Coronary artery (tissue), 2 donors: ENCODE results near the gene PFKFB3.

ENCODE experiments used
- DNase-seq: peaks from one replicate; pipeline ENCODE4 v3.0.0-alpha.2; 2017; ENCODE audit warnings: low spot score
- H3K27ac ChIP-seq, 2 donors: fragments of 200-600 bp; sonication (generic); one replicate each; pipeline ENCODE4 v1.5.1; 2016 to 2019
- H3K4me3 ChIP-seq: fragments of 200-600 bp; sonication (generic); 2 replicates; pipeline ENCODE4 v1.5.1; 2016; ENCODE audit warnings: mild to moderate bottlenecking, moderate library complexity
- CTCF ChIP-seq: fragments of 200-600 bp; sonication (generic); IDR thresholded peaks from one replicate; pipeline ENCODE4 v1.5.1; 2019; ENCODE audit warnings: antibody characterized with exemption

The PFKFB3 gene

DNA sequence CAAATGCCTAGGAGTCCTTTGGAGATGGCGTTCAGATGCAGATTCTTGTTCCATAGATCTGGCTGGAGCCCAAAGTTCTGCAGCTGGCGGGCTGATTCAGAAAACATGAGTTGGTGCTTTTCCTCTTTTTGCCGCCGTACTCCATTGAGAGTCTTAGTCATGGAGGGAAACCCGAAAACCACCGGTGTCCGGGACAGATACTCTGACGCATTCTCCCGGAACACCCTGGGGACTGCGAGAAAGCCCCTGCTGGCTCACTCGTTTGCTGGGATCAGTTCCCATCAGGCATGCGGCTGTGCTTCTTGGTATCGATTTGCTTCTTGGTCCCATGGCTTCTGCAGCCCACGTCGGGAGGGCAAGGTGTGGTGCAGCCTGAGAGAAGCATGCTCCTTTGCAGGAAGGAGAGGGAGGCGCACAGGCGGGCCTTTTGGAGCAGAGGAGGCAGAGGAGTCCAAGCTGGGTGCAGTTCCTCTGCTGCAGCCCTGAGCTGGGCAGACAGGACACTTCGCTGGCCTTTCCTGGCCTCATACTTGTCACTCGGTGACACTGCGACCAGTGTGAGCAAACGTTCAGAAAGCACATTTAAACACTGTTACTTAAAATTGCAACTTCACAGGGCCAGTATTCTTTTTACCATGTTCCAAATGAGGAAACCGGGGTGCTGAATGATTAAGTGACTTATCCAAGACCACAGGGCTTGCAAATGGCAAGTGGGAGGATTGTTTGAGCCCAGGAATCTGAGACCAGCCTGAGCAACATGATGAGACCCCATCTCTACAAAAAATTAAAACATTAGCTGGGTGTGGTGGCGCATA is 30.6 kb upstream of the PFKFB3 start:
- TF ChIP-seq CTCF, result no peak
- Histone ChIP-seq H3K27ac (peak overlapping the region; percentile 7 to 85), H3K4me3 (peak overlapping the region; percentile 58)
- peak; percentile 85 for DNase-seq

GRCh38 chr10:6173203-6173602 is 29.5 kb upstream of the PFKFB3 start:
- Histone ChIP-seq H3K27ac (peak overlapping the region in 1 of 2 donors; percentile 85), H3K4me3 (no peak overlapping the region)
- no peak for DNase-seq
- no peak for TF ChIP-seq CTCF

- no peak for TF ChIP-seq CTCF
- Histone ChIP-seq H3K4me3 (no peak overlapping the region), H3K27ac (peak overlapping the region; percentile 44 to 62)
- DNase-seq, result no peak
These were observed 28.4 kb upstream of the PFKFB3 start for GRCh38 chr10:6174201-6174874.

DNA sequence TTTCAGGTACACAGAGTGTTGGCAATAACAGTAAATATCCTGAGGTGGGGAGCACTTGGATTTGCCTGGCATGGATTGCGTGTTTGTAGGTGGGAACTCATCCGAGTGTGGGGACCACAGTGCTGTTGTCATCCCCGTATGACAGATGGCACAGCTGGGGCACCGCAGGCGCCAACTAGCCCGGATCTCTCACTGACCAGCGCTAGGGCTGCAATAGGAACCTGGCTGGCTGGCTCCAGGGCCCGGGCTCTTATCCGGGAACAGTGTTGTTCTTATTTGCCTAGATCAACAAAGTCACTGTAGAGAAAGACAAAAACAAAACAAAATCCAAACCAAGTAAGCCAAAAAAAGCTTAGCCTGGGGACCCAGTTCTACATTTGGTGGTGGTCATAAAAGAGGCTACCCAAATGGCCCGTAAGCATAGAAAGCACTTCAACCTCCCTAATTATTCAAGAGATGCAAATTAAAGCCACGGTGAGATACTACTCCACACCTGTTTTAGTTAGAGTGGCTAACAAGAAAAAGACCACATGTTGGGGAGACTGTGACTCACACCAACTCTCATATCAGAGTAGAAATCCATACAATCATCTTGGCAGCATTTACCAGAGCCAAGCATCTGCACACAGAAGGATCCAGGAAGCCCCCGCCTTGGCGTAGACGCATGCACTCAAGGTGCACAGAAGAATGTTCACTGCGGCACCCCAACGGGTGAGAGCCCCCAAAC is 27.2 kb upstream of the PFKFB3 start:
- no peak for DNase-seq
- H3K4me3 ChIP-seq, result no peak overlapping the region
- TF ChIP-seq CTCF, result no peak
- peak overlapping the region in 1 of 2 donors; percentile 38 for H3K27ac ChIP-seq

- TF ChIP-seq CTCF, result no peak
- DNase-seq, result no peak
- Histone ChIP-seq H3K4me3 (peak overlapping the region; percentile 30), H3K27ac (peak overlapping the region; percentile 54 to 81)
These were observed 26.0 kb upstream of the PFKFB3 start for GRCh38 chr10:6176691-6177231.

DNA sequence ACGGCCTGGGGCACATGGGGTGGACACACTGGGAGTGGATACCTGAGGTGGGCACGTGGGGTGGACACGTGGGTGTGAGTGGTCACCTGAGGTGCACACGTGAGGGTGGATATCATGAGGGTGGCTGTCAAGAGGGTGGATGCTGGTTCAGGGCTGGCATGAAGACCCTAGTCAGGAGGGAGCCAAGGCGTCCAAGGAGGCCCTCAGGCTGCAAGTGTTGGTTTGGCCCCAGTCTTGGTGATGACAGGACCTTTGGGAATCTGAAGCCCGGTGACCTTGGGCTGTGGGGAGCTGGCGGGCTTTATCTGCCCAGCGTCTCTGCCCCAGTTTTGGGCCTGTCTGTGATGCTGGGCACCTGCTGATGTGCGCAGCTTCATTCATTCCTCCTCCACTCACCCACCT is 24.9 kb upstream of the PFKFB3 start:
- H3K27ac ChIP-seq, result peak overlapping the region in 1 of 2 donors; percentile 66
- no peak for DNase-seq
- no peak overlapping the region for H3K4me3 ChIP-seq
- TF ChIP-seq CTCF, result no peak
